Measurements from ENCODE around the gene LATS1.

LATS1 gene

DNA sequence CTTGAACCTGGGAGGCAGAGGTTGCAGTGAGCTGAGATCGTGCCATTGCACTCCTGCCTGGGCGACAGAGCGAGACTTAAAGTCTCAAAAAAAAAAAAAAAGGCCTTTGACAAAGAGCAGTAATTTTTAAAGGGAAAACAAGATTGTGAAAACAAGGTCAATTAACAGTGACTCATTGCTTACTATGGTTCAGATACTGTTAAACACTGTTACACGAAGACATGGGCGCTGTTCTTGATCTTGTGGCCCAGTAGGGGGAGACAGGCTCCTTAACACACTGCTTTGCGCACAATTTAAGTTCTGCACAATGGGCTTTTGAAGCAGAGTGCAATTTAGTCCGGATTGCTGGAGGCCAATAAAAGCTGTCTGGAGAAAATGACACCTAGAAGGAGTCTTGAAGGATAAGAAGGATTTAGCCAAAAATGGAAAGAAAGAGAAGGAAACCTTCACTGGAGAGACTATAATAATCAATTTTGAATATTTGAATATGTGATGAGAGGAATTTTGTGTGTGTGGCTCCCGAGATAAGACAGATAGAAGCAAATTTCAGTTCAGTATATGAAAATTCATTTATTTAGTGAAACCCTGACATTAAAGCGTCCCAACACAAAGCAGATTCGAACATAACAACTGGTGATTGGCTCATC lies 6.0 kb upstream of the LATS1 start:
- no peaks in the 10 kb centered on the region for H3K9me3 Mint-ChIP-seq
- no peak overlapping the region for H3K4me3 Mint-ChIP-seq
- no peak overlapping the region for H3K27ac Mint-ChIP-seq
- TF ChIP-seq, protein P1, sequence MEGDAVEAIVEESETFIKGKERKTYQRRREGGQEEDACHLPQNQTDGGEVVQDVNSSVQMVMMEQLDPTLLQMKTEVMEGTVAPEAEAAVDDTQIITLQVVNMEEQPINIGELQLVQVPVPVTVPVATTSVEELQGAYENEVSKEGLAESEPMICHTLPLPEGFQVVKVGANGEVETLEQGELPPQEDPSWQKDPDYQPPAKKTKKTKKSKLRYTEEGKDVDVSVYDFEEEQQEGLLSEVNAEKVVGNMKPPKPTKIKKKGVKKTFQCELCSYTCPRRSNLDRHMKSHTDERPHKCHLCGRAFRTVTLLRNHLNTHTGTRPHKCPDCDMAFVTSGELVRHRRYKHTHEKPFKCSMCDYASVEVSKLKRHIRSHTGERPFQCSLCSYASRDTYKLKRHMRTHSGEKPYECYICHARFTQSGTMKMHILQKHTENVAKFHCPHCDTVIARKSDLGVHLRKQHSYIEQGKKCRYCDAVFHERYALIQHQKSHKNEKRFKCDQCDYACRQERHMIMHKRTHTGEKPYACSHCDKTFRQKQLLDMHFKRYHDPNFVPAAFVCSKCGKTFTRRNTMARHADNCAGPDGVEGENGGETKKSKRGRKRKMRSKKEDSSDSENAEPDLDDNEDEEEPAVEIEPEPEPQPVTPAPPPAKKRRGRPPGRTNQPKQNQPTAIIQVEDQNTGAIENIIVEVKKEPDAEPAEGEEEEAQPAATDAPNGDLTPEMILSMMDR (IDR thresholded peaks at IDR 0.05) = peak; percentile 58
- H3K27me3 Mint-ChIP-seq (ENCODE audit: low read depth, poor library complexity) = no peaks in the 10 kb centered on the region
- H3K36me3 Mint-ChIP-seq (ENCODE audit: low read depth) = peaks cover 56% of the 10 kb centered on the region
- DNase-seq = no peak
- no peaks in the 10 kb centered on the region for H3K4me1 Mint-ChIP-seq

DNA sequence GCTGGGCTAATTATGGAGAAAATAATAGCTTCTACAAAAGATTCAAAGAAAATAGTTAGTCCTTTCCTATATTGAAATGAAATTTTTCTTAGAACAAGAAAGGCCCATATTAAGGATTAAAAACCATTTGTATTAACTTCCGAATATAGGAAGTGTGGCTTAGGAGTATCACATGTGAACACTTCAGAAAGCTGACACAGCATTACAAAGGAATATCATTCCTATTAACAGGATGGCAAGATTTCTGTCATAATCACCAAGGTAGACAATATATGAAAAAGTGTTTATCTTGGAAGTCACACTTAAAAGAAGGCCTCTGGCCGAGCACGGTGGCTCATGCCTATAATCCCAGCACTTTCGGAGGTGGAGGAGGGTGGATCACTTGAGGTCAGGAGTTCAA lies 5.4 kb upstream of the LATS1 start:
- no peak overlapping the region for H3K4me3 Mint-ChIP-seq

DNA sequence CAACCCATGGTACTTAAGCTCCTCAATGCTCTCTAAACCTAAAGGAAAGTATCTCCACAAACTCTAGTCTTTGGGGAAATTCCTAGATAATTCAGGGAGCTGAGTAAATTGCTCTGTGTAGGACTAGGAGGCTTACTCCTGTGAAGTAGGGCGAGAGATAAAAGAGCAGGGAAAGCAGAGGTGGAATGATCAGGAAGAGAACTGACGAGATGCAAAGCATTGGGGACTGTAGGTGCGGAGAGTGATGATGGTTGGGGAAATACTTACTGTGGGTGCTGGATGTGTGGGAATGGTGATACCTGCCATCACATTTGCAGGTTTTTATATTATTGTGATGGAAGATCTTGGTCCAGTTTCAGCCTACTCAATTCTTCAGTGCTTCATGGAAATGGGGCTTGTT lies 1.6 kb upstream of the LATS1 start:
- H3K27ac Mint-ChIP-seq = no peak overlapping the region
- H3K27me3 Mint-ChIP-seq (ENCODE audit: low read depth, poor library complexity) = no peaks in the 10 kb centered on the region
- H3K4me3 Mint-ChIP-seq = peak overlapping the region; percentile 44
- DNase-seq = no peak
- no peaks in the 10 kb centered on the region for H3K9me3 Mint-ChIP-seq
- TF ChIP-seq, protein P1 (IDR thresholded peaks at IDR 0.05) = no peak
- peaks cover 24% of the 10 kb centered on the region for H3K4me1 Mint-ChIP-seq
- peaks cover 20% of the 10 kb centered on the region for H3K36me3 Mint-ChIP-seq (ENCODE audit: low read depth)

More for the DNA sequence above, 5.4 kb upstream of the LATS1 start:
- no peak for DNase-seq
- no peaks in the 10 kb centered on the region for H3K9me3 Mint-ChIP-seq
- H3K27me3 Mint-ChIP-seq (ENCODE audit: low read depth, poor library complexity) = no peaks in the 10 kb centered on the region
- H3K27ac Mint-ChIP-seq = no peak overlapping the region
- TF ChIP-seq, protein P1 (IDR thresholded peaks at IDR 0.05) = no peak
- H3K36me3 Mint-ChIP-seq (ENCODE audit: low read depth) = peaks cover 50% of the 10 kb centered on the region
- peaks cover 4% of the 10 kb centered on the region for H3K4me1 Mint-ChIP-seq

DNA sequence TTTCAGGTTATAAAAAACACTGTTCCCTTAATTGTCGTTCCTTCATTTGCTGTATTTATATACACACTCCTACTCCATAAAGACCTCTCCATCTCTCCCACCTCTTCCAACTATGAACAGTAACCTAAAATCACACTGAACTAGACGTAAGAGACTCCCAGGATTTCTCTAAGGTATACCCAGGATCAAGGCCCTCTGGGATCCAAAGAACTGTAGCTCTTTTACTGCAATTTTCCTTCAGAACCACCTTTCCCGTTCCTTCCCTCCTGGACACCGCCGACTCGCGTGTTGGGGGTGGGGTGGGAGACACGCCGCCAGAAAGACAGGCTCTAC lies 680 bp downstream of the LATS1 start:
- no peaks in the 10 kb centered on the region for H3K27me3 Mint-ChIP-seq (ENCODE audit: low read depth, poor library complexity)

DNA sequence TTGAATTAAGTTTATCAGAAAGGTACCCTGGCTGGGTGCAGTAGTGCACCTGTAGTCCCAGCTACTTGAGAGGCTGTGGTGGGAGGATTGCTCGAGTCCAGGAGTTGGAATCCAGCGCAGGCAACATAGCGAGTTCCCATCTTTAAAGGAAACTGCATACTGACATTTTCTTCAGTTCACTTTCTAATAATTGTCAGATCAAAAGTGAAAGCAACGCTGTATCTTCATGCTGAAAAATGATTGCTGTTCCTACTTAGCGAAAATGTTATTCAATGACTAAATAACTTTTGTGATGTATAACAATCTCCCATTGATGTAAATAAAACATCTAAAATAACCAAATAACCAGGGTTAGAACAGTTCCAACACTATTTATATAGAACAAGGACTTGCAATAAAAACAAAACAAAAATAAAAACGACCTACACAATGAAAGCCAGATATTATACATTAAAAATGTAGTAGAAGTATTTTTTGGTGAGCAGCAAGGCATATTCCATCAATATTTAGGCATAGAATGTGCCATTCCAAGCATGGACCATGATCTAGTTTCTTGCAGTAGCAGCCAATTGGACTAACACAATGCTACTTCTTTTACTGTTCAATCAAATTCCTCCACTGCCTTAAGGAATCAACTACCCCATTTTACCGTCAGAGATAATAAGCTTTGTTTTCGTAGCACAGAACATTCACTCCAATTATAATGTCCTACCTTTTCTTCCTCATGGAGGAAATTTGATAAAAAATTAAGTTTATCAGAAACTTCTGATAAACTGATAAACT lies 1.5 kb downstream of the LATS1 start:
- Mint-ChIP-seq H3K27me3 (ENCODE audit: low read depth, poor library complexity) (no peaks in the 10 kb centered on the region), H3K27ac (no peak overlapping the region), H3K4me3 (peak overlapping the region; percentile 93), H3K4me1 (peaks cover 24% of the 10 kb centered on the region), H3K9me3 (no peaks in the 10 kb centered on the region), H3K36me3 (ENCODE audit: low read depth) (peaks cover 38% of the 10 kb centered on the region)
- no peak for DNase-seq
- TF ChIP-seq, protein P1 (IDR thresholded peaks at IDR 0.05) = no peak

More for the DNA sequence above, 680 bp downstream of the LATS1 start:
- Mint-ChIP-seq H3K27ac (peak overlapping the region; percentile 94), H3K36me3 (ENCODE audit: low read depth) (peaks cover 33% of the 10 kb centered on the region), H3K9me3 (no peaks in the 10 kb centered on the region), H3K4me1 (peaks cover 24% of the 10 kb centered on the region), H3K4me3 (peak overlapping the region; percentile 93)
- DNase-seq = no peak
- TF ChIP-seq, protein P1 (IDR thresholded peaks at IDR 0.05) = no peak
